NCI-H146 (cell line): ENCODE measurements around the gene KRTAP12-4.
"Not testable (repeated sequence)": the region's sequence is repeated elsewhere in the genome, so short reads cannot be mapped to it uniquely, and the experiment has no call there.

Source experiments
- DNase-seq: peaks from one replicate; lab custom pipeline; 2025; lab: John Stamatoyannopoulos, UW

The KRTAP12-4 gene, protein sequence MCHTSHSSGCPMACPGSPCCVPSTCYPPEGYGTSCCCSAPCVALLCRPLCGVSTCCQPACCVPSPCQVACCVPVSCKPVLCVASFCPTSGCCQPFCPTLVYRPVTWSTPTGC

DNA sequence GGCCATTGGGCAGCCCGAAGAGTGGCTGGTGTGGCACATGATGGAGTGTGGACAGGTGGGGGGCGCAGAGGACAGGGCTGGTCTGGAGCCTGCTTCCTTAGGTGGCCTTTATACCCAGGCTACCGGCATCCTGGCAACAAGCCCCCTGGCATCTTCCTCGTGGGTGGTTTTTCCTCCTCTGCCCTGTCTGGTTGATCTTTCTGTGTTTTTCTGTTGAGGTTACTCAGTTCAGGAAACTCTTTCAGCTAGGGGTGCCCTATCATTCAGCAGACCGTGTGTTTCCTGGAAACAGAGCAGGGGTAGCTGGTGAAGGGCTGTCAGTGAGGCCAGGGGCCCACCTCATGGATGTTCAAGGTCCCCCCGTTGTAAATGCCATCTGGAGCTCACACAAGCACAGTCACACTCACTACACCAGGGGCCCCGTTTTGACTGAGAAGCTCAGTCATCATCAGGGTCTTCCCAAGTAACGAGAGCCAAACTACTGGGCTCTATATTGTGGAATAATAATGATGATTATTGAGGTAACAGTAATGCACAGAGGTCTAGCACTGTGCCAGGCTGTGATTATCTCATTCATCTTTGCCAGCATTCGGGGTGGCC is at the start of gene KRTAP12-4:
TSS of gene KRTAP12-4 (minus strand) at position 84 of the 600 bp plus-strand sequence. CDS start at position 39, 45 bp downstream.
- DNase-seq = no peak

DNA sequence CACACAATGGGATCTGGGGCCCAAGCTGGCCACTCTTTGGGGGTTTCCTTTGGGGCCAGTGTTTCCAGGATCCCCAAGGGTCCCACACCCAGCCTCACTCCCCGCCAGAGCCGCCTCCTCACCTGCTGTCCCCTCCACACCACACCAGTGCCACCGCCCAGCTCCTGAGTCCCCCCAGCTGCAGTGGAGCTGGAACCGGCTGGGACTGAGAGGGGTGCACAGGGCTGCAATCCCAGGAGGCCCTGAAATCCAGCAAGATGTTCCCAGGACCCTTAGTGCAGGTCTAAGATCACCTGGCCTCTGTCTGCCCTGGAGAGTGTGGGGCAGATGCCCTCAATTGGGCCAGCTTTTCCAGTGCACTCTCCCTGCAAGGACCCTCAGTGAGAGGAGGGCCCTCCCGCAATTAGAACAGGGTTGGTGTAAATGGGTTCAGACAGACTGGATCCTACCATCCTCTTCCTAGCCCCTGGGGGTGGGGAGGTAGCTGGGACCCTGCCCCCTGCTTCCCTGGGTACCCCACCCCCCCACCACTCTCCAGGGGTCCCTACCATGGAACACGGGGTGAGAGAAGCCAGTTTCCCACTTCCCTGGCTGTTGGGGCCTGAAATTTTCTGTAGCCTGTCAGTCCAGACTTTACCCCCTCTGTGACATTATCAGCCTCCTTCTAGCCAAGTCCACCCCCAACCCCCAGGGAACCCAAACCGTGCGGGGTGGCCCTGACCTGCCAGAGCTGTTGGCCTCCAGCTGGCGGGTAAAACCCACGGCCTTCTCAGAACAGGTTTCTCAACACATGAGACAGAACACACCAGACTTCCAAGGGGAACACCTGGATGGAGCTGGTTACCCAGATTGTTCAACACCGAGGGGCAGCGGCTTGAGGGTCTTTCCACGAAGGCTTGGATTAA is 49.5 kb upstream of the KRTAP12-4 start:
- no peak for DNase-seq

DNA sequence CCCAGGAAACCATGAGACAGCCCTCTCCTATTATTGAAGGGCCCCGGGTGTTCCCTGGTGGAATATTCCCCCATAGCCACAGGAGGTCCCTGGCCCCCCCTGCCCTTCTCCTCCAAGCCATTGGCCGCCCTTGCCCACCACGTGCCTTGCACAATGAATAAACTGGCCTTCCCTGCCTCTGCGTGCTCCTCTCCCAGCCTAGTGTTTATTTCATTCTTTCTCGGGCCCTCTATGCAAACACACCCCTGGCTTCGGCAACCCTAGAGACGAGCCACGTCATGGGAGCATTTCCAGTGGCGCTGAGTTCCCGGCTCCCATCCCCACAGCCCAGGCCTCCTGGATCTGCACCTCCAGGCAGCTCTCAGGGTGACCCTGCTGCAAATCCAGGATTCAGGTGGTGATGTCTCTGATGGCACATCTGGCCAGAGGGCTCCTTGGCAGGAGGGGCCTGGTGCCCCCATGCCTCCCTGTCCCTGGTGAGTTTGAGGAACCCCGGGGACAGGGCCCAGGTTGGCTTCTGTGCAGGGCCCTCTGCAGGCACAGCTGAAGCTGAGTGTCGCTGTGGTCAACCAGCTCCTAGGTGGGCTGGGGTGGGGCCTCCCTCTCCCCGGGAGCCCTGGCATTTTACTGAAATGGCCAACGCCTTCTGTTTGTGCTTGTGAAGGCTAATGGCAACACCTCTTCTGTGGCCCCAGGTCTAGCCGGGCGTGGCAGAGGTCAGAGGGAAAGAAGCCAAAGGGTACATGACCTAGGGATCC is 48.7 kb upstream of the KRTAP12-4 start:
- peak; percentile 82 for DNase-seq

DNA sequence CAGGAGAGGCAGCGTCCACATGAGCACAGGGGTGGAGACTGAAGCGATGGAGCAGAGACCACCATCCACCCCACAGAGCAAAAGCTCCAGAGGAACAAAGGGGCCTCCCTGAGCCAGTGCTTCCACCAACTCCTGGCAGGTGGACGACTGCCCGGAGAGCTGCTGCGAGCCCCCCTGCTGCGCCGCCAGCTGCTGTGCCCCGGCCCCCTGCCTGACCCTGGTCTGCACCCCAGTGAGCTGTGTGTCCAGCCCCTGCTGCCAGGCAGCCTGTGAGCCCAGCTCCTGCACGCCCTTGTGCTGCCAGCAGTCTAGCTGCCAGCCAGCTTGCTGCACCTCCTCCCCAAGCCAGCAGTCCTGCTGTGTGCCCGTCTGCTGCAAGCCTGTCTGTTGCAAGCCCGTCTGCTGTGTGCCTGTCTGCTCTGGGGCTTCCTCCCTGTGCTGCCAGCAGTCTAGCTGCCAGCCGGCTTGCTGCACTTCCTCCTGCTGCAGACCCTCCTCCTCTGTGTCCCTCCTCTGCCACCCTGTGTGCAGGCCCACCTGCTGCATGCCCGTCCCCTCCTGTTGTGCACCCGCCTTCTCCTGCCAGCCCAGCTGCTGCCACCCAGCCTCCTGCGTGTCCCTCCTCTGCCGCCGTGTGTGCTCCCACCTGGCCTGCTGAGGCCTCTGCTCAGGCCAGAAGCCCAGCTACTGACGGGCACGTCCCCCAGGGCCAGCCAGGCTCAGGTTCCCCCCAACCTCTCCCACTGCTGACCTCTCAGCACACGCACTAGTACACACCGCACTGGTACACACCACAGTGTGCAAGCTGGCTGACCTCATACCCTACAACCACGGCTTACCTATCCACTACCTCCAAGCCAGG is 47.9 kb upstream of the KRTAP12-4 start:
- peak; percentile 75 for DNase-seq

DNA sequence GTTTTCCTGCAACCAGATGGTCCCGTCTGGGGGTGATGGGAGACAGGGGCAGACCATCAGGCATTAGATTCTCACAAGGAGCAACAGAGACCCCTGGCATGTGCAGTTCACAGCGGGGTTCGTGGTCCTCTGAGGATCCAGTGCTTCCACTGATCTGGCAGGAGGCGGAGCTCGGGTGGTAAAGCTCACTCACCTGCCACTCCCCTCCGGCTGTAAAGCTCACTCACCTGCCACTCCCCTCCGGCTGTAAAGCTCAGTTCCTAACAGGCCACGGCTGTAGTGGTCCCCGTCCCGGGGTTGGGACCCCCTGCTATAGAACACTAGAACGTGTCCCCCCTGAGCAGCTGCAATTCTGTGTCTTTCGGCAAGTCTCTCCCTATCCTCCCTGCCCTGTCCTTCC is 47.1 kb upstream of the KRTAP12-4 start:
- DNase-seq = no peak

DNA sequence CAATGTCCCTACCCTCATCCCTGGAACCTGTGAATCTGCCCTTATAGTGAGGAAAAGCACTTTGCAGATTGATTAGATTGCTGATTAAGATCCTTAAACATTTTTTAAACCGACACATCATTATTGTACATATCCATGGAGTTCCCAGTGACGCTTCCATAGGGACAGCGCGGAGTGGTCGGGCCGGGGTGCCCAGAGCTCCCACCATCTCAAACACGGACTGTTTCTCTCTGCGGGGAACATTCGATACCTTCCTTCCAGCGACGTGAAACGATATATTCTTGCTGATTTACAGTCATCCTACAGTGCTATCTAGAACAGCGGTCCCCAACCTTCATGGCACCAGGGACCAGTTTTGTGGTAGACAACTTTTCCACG is 46.6 kb upstream of the KRTAP12-4 start:
- no peak for DNase-seq

DNA sequence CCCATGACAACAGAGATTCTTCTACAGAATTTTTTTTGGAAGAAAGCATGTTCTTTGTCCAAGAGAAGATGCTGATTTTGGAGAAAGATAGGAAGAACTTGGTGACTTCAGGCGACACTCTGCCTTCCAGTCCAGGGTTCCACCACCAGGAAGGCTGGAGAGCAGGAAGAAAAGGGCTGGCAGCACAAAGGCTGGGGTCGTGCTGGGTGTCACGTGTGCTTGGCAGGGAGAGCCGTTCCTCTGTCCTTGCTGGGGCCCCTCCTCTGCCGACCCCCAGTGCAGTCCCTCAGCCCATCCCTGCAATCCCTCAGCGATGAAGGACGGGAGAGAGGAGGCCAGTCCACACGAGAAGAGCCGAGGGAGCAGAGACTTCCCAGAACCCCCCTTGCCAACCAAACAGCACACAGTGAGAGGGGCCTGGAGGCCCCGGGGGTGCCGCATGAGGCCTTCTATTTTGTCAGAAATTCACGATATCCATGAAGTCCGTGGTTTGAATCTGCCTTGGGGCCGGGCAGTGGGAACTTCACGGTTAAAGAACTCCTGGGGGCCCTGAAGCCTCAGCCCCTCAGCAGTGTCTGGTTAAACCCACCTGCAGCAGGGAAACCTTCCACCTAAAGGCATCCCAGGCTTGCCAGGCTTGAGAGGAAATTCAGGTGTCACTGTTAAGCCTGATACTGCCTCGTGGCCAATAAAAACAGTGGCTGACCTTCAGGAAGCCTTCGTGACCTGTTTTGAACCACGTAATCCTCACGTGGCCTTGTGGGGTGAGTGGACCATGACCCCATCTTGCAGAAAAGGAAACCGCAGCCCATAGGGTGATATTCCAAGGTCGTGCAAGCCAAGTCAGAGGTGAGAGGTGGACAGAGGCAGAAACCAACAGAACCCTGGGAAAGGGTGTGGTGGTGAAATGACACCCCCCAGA is 45.9 kb upstream of the KRTAP12-4 start:
- no peak for DNase-seq

DNA sequence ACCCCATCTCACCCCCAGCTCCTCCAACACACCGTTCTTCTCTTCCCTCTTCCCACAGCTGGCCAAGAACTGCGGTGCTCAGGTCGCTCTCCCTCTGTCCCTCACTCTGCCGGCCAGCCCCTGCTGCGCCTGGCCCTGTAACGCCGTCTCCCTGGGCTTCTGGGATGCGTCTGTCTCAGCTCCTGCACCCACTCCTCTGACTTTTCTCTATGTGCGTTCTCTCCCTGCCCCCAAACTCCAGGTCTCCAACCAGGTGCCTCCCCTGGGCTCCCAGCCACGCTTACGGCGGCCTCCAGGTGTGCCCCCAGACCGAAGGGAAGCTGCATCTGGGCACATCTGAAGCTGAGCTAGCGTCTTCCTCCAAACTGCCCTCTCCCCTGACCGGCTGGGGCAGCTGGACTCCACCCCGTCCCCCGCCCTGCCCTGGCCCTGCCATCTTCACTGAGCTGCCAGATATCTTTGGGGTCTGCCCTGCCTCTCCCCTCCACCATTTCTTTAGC is 45.1 kb upstream of the KRTAP12-4 start:
- no peak for DNase-seq

DNA sequence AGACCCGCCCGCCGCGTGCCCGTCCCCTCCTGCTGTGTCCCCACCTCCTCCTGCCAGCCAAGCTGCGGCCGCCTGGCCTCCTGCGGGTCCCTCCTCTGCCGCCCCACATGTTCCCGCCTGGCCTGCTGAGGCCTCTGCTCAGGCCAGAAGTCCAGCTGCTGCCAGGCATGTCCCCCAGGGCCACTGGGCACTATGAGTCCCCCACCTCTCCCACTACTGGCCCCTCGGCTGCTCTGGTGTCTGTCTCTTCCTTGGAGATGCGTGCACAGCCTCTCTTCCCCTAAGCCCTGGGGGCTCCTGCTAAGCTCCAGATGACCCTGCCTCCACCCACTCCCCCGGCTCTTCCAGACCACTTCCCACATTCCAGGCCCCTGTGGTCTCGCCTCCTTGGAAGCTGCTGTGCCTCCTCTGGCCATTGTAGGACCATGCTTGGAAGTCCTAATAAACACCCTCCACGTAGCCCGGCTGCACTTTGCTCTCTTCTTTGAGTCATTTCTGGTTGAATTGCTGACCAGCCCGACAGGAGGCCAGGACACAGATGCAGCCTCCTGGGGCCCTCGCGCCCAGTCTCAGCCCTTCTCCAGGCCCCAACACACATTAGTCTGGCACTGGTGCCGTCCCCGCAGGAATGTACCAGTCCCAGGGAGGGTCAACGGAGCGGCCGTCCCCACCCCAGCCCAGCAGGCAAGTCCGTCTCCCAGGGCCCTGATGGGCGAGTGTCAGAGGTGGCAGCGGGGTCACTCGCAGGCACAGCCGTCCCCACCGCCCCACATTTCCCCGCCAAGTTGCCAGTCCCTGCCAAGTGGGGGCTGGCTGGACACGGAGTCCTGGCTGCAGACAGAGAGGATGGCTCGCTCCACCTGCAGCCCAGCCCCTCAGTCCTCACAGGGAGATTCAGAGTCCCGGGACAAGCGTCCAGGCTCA is 43.6 kb upstream of the KRTAP12-4 start:
- DNase-seq = peak; percentile 41

DNA sequence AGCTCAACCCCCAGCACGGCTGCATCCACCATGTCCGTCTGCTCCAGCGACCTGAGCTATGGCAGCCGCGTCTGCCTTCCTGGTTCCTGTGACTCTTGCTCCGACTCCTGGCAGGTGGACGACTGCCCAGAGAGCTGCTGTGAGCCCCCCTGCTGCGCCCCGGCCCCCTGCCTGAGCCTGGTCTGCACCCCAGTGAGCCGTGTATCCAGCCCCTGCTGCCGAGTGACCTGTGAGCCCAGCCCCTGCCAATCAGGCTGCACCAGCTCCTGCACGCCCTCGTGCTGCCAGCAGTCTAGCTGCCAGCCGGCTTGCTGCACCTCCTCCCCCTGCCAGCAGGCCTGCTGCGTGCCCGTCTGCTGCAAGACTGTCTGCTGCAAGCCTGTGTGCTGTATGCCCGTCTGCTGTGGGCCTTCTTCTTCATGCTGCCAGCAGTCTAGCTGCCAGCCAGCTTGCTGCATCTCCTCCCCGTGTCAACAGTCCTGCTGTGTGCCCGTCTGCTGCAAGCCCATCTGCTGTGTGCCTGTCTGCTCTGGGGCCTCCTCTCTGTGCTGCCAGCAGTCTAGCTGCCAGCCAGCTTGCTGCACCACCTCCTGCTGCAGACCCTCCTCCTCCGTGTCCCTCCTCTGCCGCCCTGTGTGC is 42.8 kb upstream of the KRTAP12-4 start, which contains the start of gene KRTAP10-12:
TSS of gene KRTAP10-12 (plus strand) at position 1 of the 639 bp plus-strand sequence. CDS start at position 31, 30 bp downstream.
- peak; percentile 41 for DNase-seq

DNA sequence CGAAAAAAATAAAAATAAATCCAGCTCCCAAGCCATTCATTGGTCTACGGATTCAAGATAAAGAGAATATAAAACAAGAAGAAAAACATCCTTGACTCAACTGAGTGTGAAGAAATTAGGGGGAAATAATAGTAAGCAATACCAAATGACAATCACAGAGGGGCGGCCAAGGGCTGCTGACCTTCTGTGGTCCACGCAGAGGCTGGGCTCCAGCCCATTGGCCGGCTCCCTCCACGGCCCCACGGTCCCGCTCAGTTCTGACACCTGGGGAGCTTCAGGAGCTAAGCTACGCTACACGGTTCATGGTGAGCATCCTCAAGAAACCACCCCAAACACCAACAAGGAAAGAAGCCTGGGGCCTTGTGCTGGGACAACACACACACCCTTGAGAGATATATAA is 42.1 kb upstream of the KRTAP12-4 start:
- no peak for DNase-seq

DNA sequence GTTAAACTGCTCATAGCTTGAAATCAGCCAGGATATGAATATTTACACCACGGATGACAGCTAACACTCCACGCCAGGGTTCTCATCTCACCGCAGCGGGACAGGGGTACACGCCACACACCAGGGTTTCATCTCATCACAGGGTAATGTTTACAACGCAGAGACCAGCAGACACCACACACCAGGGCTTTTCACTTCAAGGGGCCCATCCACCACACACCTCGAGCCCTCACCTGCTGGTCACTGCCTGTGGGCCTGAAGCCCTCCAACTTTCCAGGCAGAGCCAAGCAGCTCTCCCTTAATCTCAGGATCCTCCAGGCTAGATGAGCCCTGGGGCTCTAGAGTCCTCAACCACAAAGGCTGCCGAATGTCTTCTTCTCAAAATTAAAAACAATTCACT is 41.2 kb upstream of the KRTAP12-4 start:
- no peak for DNase-seq

DNA sequence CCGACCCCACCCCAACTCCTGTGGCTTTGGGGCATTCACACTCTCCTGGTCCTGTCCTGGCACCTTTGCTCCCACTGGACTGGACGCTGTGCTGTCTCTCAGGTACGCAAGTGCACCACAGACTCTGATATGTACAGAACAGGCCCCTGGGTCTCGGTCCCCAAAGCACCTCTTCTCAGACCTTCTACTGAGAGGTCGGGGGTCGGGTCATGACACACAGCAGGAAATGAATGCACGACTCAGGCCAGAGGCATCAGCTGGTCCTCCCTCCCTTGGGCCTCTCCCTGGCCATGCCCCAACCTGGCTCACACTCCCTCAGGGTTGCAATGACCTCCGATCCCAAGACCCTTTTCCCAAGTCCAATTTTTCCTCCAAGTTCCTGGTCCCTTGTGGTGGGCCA is 40.7 kb upstream of the KRTAP12-4 start:
- no peak for DNase-seq

DNA sequence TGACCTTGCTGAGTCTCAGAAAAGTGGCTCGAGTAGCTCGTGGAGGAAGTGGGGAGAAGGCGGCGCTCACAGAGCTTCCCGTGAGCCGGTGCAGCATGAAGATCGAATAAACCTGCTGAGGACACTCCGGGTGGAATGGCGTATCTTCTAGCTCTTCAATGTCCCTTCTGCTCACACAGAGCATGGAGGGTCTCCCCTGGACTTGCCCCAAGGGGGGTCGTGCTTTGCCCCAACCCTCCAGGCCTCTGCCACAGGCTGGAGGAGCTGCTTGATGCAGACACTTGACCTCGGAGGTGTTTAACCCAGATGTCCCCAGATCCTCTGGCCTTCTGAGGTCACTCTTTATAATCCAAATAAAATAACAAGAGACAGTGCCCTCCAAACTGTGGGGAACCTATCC is 40.3 kb upstream of the KRTAP12-4 start:
- no peak for DNase-seq

DNA sequence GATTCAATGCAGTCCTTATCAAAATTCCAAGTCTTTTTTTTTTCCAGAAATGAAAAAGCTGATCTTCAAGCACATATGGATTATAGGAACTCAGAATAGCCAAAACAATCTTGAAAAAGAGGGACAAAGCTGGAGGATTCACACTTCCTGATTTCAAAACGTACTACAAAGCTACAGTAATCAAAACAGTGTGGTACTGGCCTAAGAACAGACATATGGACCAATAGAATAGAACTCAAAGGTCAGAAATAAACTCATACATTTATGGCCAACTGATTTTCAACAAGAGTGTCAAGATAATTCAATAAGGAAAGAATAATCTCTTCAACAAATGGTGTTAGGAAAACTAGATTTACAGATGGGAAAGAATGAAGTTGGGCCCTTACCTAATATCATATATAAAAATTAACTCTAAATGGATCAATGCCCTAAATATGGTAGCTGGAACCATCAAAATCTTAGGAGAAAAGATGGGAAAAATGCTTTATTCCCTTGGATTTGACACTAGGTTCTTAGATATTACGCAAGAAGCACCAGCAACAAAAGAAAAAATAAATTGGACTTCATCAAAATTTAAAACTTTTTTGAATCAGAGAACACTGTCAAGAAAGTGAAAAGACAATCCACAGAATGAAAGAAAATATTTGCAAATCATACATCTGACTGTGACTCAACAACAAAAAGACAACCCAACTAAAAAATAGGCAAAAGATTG is 38.5 kb upstream of the KRTAP12-4 start:
- no peak for DNase-seq

DNA sequence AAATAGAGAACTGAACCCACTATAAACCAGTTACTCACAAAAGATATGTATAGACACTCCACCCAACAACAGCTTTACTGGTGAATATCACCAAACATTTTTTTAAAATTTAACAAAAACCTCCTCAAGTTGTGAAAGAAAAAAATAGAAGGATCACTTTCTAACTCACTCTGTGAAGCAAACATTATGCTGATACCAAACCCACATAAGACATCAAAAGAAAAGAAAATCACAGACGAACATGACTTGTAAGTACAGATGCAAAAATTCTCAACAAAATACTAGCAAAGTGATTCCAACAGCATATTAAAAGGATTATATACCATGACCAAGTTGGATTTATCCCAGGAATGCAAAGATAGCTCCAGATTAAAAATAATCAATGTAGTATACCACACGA is 37.2 kb upstream of the KRTAP12-4 start:
- no peak for DNase-seq

DNA sequence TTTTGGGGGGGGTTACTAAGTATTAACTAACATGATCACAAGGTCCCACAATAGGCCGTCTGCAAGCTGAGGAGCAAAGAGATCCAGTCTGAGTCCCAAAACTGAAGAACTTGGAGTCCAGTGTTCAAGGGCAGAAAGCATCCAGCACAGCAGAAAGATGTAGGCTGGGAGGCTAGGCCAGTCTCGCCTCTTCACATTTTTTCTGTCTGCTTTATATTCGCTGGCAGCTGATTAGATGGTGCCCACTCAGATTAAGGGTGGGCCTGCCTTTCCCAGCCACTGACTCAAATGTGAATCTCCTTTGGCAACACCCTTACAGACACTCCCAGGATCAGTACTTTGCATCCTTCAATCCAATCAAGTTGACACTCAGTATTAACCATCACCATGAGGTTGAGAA is 35.3 kb upstream of the KRTAP12-4 start:
- not testable (repeated sequence) for DNase-seq

DNA sequence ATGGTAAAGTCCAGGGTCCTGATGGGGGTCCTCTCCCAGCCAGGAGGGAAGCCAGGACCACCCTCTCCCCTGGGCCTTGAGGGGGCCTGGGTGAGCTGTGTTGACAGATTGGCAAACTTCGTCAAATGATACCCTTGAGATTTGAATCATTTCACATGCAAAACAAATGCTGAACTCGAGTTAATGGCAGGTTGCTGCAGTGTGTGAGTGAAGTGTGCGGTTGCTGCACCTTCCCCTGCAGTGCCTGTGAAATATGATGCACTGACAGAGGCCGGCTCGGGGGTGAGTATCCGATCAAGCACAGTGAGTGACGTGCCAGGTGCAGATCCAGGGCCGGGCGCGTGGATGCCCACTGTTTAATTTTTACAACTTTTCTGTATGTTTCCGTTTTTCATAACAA is 33.2 kb upstream of the KRTAP12-4 start:
- DNase-seq = no peak
